Activated naive CD4-positive, alpha-beta T cell treated with anti-CD3 and anti-CD28 coated beads for 36 hours (primary cell): ENCODE results near the gene MAP2K1. TPM values are rescaled to one million over a fixed set of nuclear protein-coding genes. Genes with fewer than 3 reads are reported as not detected.
"Not testable (repeated sequence)": the region's sequence is repeated elsewhere in the genome, so short reads cannot be mapped to it uniquely, and the experiment has no call there.

ENCODE experiments used
- CTCF ChIA-PET: fragments of 350-600 bp; sonication (Branson Sonifier 250); formaldehyde crosslinking; loops from one replicate; lab custom pipeline; 2021; ENCODE audit warnings: antibody characterized with exemption; lab: Charles Lee
- DNase-seq: peaks from one replicate; pipeline ENCODE4 v3.0.0-alpha.2; 2020
- H3K27ac Mint-ChIP-seq: one replicate; pipeline ENCODE4 v1.8.0; 2021; ENCODE audit warnings: mild to moderate bottlenecking, mixed read lengths
- H3K27me3 Mint-ChIP-seq: one replicate; pipeline ENCODE4 v1.8.0; 2021; ENCODE audit warnings: low read depth, mixed read lengths
- H3K36me3 Mint-ChIP-seq: one replicate; pipeline ENCODE4 v1.8.0; 2021; ENCODE audit warnings: low read depth, mixed read lengths
- H3K4me1 Mint-ChIP-seq: one replicate; pipeline ENCODE4 v1.8.0; 2021; ENCODE audit warnings: low read depth, mixed read lengths
- H3K4me3 Mint-ChIP-seq: one replicate; pipeline ENCODE4 v1.8.0; 2021; ENCODE audit warnings: mild to moderate bottlenecking, moderate library complexity, mixed read lengths
- H3K9me3 Mint-ChIP-seq: one replicate; pipeline ENCODE4 v1.8.0; 2021; ENCODE audit warnings: mixed read lengths
- intact Hi-C: fragments of 100-400 bp; cut with micrococcal nuclease; formaldehyde crosslinking; loops from one replicate; pipeline ENCODE4 v1.15.1; 2023
- total RNA-seq, 2 experiments: library from RNA; stranded (reverse); gene quantifications; one replicate each; pipeline ENCODE4 v1.2.3, GENCODE V29; 2021

The MAP2K1 gene
- total RNA-seq, 2 experiments from 2014 or later, result 69.6 to 72.6 TPM

DNA sequence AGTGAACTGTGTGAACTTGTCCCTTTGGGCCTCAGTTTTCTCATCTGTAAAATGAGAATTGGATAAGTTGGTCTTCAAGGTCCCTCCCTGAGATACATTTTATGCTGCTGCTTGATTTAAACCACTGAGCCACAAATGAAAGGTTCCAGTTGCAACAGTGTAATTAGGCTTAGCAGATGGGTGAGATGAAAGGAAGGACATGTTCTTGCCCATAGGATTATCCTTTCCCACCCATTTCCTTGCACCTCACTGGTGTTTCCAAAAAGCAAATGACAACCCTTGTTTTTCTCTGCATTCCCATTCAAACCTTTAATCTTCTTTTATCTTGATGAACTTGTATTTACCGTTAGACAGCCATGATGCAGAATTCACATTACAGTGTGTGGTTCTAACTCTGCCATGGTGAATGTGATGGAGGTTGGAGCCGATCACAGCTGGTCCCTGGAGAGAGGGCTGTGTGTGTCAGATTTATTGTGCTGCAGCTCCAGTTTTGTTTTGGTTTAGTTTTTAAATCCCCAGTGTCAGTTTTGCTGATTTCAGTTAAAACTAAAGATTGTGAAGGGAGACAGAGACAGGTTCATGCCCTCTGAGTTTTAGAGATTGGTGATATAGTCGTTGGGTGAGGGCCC, 44.0 kb downstream of the MAP2K1 start:
- no peaks in the 10 kb centered on the region for H3K9me3 Mint-ChIP-seq
- no peak overlapping the region for H3K27ac Mint-ChIP-seq
- DNase-seq, result no peak
- intact Hi-C loops, result no loop called here
- peaks cover 12% of the 10 kb centered on the region for H3K36me3 Mint-ChIP-seq
- H3K27me3 Mint-ChIP-seq, result no peaks in the 10 kb centered on the region
- peaks cover 61% of the 10 kb centered on the region for H3K4me1 Mint-ChIP-seq
- CTCF ChIA-PET, result no interaction called here
- H3K4me3 Mint-ChIP-seq, result no peak overlapping the region

GRCh38 chr15:66433726-66434125, 47.0 kb downstream of the MAP2K1 start:
- Mint-ChIP-seq H3K27me3 (no peaks in the 10 kb centered on the region), H3K4me1 (peaks cover 47% of the 10 kb centered on the region), H3K9me3 (no peaks in the 10 kb centered on the region), H3K27ac (no peak overlapping the region), H3K4me3 (no peak overlapping the region), H3K36me3 (peaks cover 31% of the 10 kb centered on the region)
- intact Hi-C loops, result no loop called here
- no peak for DNase-seq
- CTCF ChIA-PET, result no interaction called here

GRCh38 chr15:66440501-66440900, 53.8 kb downstream of the MAP2K1 start:
- intact Hi-C loops, result no loop called here
- no peak overlapping the region for H3K27ac Mint-ChIP-seq
- no peaks in the 10 kb centered on the region for H3K4me1 Mint-ChIP-seq
- CTCF ChIA-PET, result no interaction called here
- H3K4me3 Mint-ChIP-seq, result no peak overlapping the region
- H3K27me3 Mint-ChIP-seq, result no peaks in the 10 kb centered on the region
- no peak for DNase-seq
- peaks cover 49% of the 10 kb centered on the region for H3K36me3 Mint-ChIP-seq
- no peaks in the 10 kb centered on the region for H3K9me3 Mint-ChIP-seq

GRCh38 chr15:66452420-66452819, 65.7 kb downstream of the MAP2K1 start:
- Mint-ChIP-seq H3K36me3 (peaks cover 23% of the 10 kb centered on the region), H3K4me1 (peaks cover 15% of the 10 kb centered on the region), H3K27me3 (no peaks in the 10 kb centered on the region), H3K4me3 (no peak overlapping the region), H3K27ac (no peak overlapping the region), H3K9me3 (no peaks in the 10 kb centered on the region)
- intact Hi-C loops, result no loop called here
- CTCF ChIA-PET, result interaction anchor here (0.6 kb wide), 1 partner anchor 15 kb away, joined by 3 read pairs; no protein-coding TSS in a partner anchor
- no peak for DNase-seq

GRCh38 chr15:66452971-66453580, 66.4 kb downstream of the MAP2K1 start:
- peaks cover 15% of the 10 kb centered on the region for H3K4me1 Mint-ChIP-seq
- CTCF ChIA-PET, result no interaction called here
- H3K9me3 Mint-ChIP-seq, result no peaks in the 10 kb centered on the region
- H3K36me3 Mint-ChIP-seq, result peaks cover 19% of the 10 kb centered on the region
- no peak overlapping the region for H3K27ac Mint-ChIP-seq
- no peaks in the 10 kb centered on the region for H3K27me3 Mint-ChIP-seq
- H3K4me3 Mint-ChIP-seq, result no peak overlapping the region
- no peak for DNase-seq
- intact Hi-C loops, result no loop called here

- no peak overlapping the region for H3K27ac Mint-ChIP-seq
- DNase-seq, result no peak
- no peak overlapping the region for H3K4me3 Mint-ChIP-seq
- CTCF ChIA-PET, result interaction anchor here (1.0 kb wide), 1 partner anchor 18 kb away, joined by 3 read pairs; no protein-coding TSS in a partner anchor
- no peaks in the 10 kb centered on the region for H3K9me3 Mint-ChIP-seq
- intact Hi-C loops, result no loop called here
- no peaks in the 10 kb centered on the region for H3K27me3 Mint-ChIP-seq
- H3K36me3 Mint-ChIP-seq, result peaks cover 14% of the 10 kb centered on the region
- peaks cover 15% of the 10 kb centered on the region for H3K4me1 Mint-ChIP-seq
Measured at GRCh38 chr15:66454143-66454542, 67.4 kb downstream of the MAP2K1 start.

DNA sequence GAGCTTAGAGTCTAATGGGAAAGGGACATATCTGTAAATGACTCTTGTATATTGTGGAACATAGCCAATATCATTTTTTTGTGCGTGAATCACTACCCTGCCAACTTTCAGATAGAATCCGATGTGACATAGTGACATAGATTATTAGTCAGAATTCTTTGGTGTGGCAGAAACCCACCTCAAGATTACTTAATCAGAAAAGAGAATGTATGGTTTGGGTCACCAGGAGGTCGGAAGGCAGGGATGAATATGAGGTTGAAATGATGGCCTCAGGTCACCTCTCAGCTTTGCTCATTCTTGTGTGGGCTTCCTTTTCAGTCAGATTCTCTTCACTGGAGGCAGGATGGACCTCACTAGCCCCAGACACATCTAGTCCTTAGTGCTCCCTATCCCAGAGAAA, 69.5 kb downstream of the MAP2K1 start:
- intact Hi-C loops, result no loop called here
- no peak for DNase-seq
- H3K36me3 Mint-ChIP-seq, result peaks cover 11% of the 10 kb centered on the region
- H3K27ac Mint-ChIP-seq, result no peak overlapping the region
- no peaks in the 10 kb centered on the region for H3K9me3 Mint-ChIP-seq
- no peaks in the 10 kb centered on the region for H3K27me3 Mint-ChIP-seq
- CTCF ChIA-PET, result no interaction called here
- no peak overlapping the region for H3K4me3 Mint-ChIP-seq
- peaks cover 21% of the 10 kb centered on the region for H3K4me1 Mint-ChIP-seq

GRCh38 chr15:66459818-66460615, 73.3 kb downstream of the MAP2K1 start:
- intact Hi-C loops, result no loop called here

GRCh38 chr15:66461294-66461693, 74.6 kb downstream of the MAP2K1 start:
- H3K9me3 Mint-ChIP-seq, DNase-seq, H3K27me3 Mint-ChIP-seq, H3K27ac Mint-ChIP-seq, H3K4me3 Mint-ChIP-seq, CTCF ChIA-PET: not testable (repeated sequence)
- Mint-ChIP-seq H3K36me3 (peaks cover 13% of the 10 kb centered on the region), H3K4me1 (peaks cover 10% of the 10 kb centered on the region)
- intact Hi-C loops, result loop anchor here (1.0 kb wide), 1 partner anchor 39 kb away; no protein-coding TSS in a partner anchor

More at GRCh38 chr15:66459818-66460615, 73.3 kb downstream of the MAP2K1 start:
- peaks cover 10% of the 10 kb centered on the region for H3K36me3 Mint-ChIP-seq
- no peak overlapping the region for H3K4me3 Mint-ChIP-seq
- peaks cover 15% of the 10 kb centered on the region for H3K4me1 Mint-ChIP-seq
- H3K9me3 Mint-ChIP-seq, result no peaks in the 10 kb centered on the region
- DNase-seq, result no peak
- H3K27ac Mint-ChIP-seq, result no peak overlapping the region
- CTCF ChIA-PET, result no interaction called here
- H3K27me3 Mint-ChIP-seq, result no peaks in the 10 kb centered on the region

- peaks cover 14% of the 10 kb centered on the region for H3K4me1 Mint-ChIP-seq
- H3K27me3 Mint-ChIP-seq, result no peaks in the 10 kb centered on the region
- intact Hi-C loops, result loop anchor here (1.0 kb wide), 1 partner anchor 40 kb away; no protein-coding TSS in a partner anchor
- peaks cover 16% of the 10 kb centered on the region for H3K36me3 Mint-ChIP-seq
- DNase-seq, result no peak
- CTCF ChIA-PET, result no interaction called here
- peaks cover 4% of the 10 kb centered on the region for H3K9me3 Mint-ChIP-seq
- no peak overlapping the region for H3K27ac Mint-ChIP-seq
- no peak overlapping the region for H3K4me3 Mint-ChIP-seq
Measured at GRCh38 chr15:66461917-66462316, 75.2 kb downstream of the MAP2K1 start.

- CTCF ChIA-PET, result no interaction called here
- peaks cover 4% of the 10 kb centered on the region for H3K9me3 Mint-ChIP-seq
- H3K27me3 Mint-ChIP-seq, result no peaks in the 10 kb centered on the region
- no peak for DNase-seq
- intact Hi-C loops, result no loop called here
- peaks cover 20% of the 10 kb centered on the region for H3K36me3 Mint-ChIP-seq
- peaks cover 18% of the 10 kb centered on the region for H3K4me1 Mint-ChIP-seq
- no peak overlapping the region for H3K4me3 Mint-ChIP-seq
- no peak overlapping the region for H3K27ac Mint-ChIP-seq
Measured at GRCh38 chr15:66462627-66463026, 75.9 kb downstream of the MAP2K1 start.

DNA sequence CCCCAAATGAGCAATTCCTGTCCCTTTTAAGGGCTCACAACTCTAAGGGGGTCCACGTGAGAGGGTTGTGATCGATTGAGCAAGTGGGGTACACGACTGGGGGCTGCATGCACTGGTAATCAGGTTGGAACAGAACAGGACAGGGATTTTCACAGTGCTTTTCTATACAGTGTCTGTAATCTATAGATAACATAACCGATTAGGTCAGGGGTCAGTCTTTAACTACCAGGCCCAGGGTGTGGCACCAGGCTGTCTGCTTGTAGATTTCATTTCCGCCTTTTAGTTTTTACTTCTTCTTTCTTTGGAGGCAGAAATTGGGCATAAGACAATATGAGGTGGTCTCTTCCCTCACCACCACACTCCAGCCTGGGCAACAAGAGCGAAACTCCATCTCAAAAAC, 78.6 kb downstream of the MAP2K1 start:
- DNase-seq, CTCF ChIA-PET, H3K4me3 Mint-ChIP-seq, H3K27me3 Mint-ChIP-seq, H3K9me3 Mint-ChIP-seq, H3K27ac Mint-ChIP-seq, intact Hi-C loops: not testable (repeated sequence)
- Mint-ChIP-seq H3K4me1 (peaks cover 22% of the 10 kb centered on the region), H3K36me3 (peaks cover 26% of the 10 kb centered on the region)
